Stomach (tissue), 19 donors: ENCODE data around the gene CDSN. TPM values are rescaled to one million over a fixed set of nuclear protein-coding genes. Genes with fewer than 3 reads are reported as not detected.
A peak's percentile ranks its signal among the peaks of the same experiment; 100 is the strongest.
"Not testable (repeated sequence)": the region's sequence is repeated elsewhere in the genome, so short reads cannot be mapped to it uniquely, and the experiment has no call there.

Experiments used
- DNase-seq, 2 donors: peaks; one replicate each; pipeline versions ENCODE4 v3.0.0 to v3.0.0-alpha.2; 2013 to 2019
- H3K27ac ChIP-seq, 5 donors: fragments of 200-600 bp in 4 of 5; sonication (generic) in 4 of 5; one replicate each; pipeline ENCODE4 v1.5.1; 2013 to 2019; ENCODE audit warnings: mild to moderate bottlenecking in 1 of 5, moderate library complexity in 1 of 5
- H3K27me3 ChIP-seq, 3 donors: fragments of 200-600 bp; sonication (generic); one replicate each; pipeline ENCODE4 v1.5.1; 2017 to 2019; ENCODE audit warnings: mixed run types in 1 of 3
- H3K36me3 ChIP-seq, 4 donors: fragments of 200-600 bp; sonication (generic); 1 replicate in 3 of 4; 2 replicates in 1 of 4; pipeline ENCODE4 v1.5.1; 2016 to 2019
- H3K4me1 ChIP-seq, 4 donors: fragments of 200-600 bp; sonication (generic); one replicate each; pipeline ENCODE4 v1.5.1; 2016 to 2019
- H3K4me3 ChIP-seq, 4 donors: fragments of 200-600 bp; sonication (generic) in 3 of 4; one replicate each; pipeline ENCODE4 v1.5.1; 2016 to 2019; ENCODE audit warnings: mild to moderate bottlenecking in 1 of 4
- H3K9me3 ChIP-seq, 4 donors: fragments of 200-600 bp; sonication (generic); one replicate each; pipeline ENCODE4 v1.5.1; 2016 to 2019
- EP300 ChIP-seq: sonication (generic); formaldehyde crosslinking; IDR thresholded peaks from one replicate; pipeline ENCODE4 v1.6.1; 2017; ENCODE audit warnings: antibody characterized with exemption
- POLR2A ChIP-seq, 4 donors: fragments of 450-650 bp; IDR thresholded peaks; one replicate each; pipeline ENCODE4 v1.6.1; 2016; ENCODE audit warnings: antibody characterized with exemption in 4 of 4, control low read depth in 2 of 4, mild to moderate bottlenecking in 1 of 4, moderate library complexity in 1 of 4
- POLR2AphosphoS5 ChIP-seq, 3 donors: sonication (generic); formaldehyde crosslinking; IDR thresholded peaks; one replicate each; pipeline ENCODE4 v1.6.1; 2016; ENCODE audit warnings: antibody characterized with exemption in 3 of 3
- WGBS, 5 donors: extraction: QIAGEN DNeasy Blood & Tissue Kit in 3 of 5; methylation state at CpG; one replicate each; pipeline versions ENCODE4 v1.1.5 to v1.1.7; 2013 to 2018; 5-methylcytosine and 5-hydroxymethylcytosine counted together
- intact Hi-C: fragments of 100-400 bp; cut with DNase I; formaldehyde crosslinking; loops from one replicate; pipeline ENCODE4 v1.15.1; 2023; ENCODE audit warnings: low total_unique reads
- long read RNA-seq, 10 donors: transcript quantifications; one replicate each; lab custom pipeline, GENCODE V29; 2026
- polyA plus RNA-seq, 3 donors: library from polyadenylated mRNA; stranded (reverse); fragments of 200-250 nt; gene quantifications; one replicate each; pipeline ENCODE4 v1.2.3, GENCODE V29; 2013
- total RNA-seq, 5 donors: library from RNA; depleted of rRNA; stranded (reverse); fragments of >200 nt; gene quantifications; one replicate each; pipeline versions ENCODE4 v1.1.0 to v1.2.3, GENCODE V29; 2014 to 2016
- TF ChIP-seq, protein P1 (sequence below), 7 experiments: fragments of 450-650 bp in 4 of 7; fragments of 200-600 bp in 3 of 7; sonication (generic) in 3 of 7; IDR thresholded peaks; one replicate each; pipeline ENCODE4 v1.5.1; 2016 to 2019; ENCODE audit warnings: antibody characterized with exemption in 7 of 7, control low read depth in 2 of 7, mild to moderate bottlenecking in 1 of 7
- donor health status: healthy with polysubstance abuse.
- donor health status: Bipolar disorder and iron deficiency.
- donor health status: healthy.

The CDSN gene
- total RNA-seq (not detected), polyA plus RNA-seq (under 1 TPM in 1 of 3 donors, not detected in 2; 0.05 TPM)
- long read RNA-seq, donor 1, result 0 reads
- long read RNA-seq, donor 2, result 0 reads
- long read RNA-seq, donor 3, result 0 reads
- long read RNA-seq, donor 4, result 0 reads
- long read RNA-seq, donor 5, result 0 reads
- long read RNA-seq, donor 6, result 0 reads
- long read RNA-seq, donor 7, result 0 reads
- long read RNA-seq, donor 8, result 0 reads
- long read RNA-seq, donor 9, result 0 reads
- long read RNA-seq, donor 10, result 0 reads

- no peak for TF ChIP-seq EP300
- TF ChIP-seq POLR2AphosphoS5 (IDR thresholded peaks at IDR 0.05), result no peak
- no peak for TF ChIP-seq POLR2A (IDR thresholded peaks at IDR 0.05)
- TF ChIP-seq, protein P1, sequence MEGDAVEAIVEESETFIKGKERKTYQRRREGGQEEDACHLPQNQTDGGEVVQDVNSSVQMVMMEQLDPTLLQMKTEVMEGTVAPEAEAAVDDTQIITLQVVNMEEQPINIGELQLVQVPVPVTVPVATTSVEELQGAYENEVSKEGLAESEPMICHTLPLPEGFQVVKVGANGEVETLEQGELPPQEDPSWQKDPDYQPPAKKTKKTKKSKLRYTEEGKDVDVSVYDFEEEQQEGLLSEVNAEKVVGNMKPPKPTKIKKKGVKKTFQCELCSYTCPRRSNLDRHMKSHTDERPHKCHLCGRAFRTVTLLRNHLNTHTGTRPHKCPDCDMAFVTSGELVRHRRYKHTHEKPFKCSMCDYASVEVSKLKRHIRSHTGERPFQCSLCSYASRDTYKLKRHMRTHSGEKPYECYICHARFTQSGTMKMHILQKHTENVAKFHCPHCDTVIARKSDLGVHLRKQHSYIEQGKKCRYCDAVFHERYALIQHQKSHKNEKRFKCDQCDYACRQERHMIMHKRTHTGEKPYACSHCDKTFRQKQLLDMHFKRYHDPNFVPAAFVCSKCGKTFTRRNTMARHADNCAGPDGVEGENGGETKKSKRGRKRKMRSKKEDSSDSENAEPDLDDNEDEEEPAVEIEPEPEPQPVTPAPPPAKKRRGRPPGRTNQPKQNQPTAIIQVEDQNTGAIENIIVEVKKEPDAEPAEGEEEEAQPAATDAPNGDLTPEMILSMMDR (IDR thresholded peaks at IDR 0.05), result no peak
- WGBS, 5 donors, result 81 to 88% (median 87%) methylated on average over 17 to 26 of the region's 26 CpGs
- no peaks in the 10 kb centered on the region for H3K9me3 ChIP-seq
- H3K4me3 ChIP-seq, result no peak within 1 kb of the TSS
- no peaks in the 10 kb centered on the region for H3K36me3 ChIP-seq
- peaks cover 14 to 49% (median 28%) of the 10 kb centered on the region in 4 donors for H3K4me1 ChIP-seq
- DNase-seq, result no peak
- intact Hi-C loops, result no loop called here
- no peak within 1 kb of the TSS for H3K27ac ChIP-seq
- H3K27me3 ChIP-seq, result no peaks in the 10 kb centered on the region
Observed at GRCh38 chr6:31120151-31120915, at the start of gene CDSN. TSS of gene CDSN (minus strand) at chr6:31120446. CDS start at chr6:31120419, 27 bp downstream.

DNA sequence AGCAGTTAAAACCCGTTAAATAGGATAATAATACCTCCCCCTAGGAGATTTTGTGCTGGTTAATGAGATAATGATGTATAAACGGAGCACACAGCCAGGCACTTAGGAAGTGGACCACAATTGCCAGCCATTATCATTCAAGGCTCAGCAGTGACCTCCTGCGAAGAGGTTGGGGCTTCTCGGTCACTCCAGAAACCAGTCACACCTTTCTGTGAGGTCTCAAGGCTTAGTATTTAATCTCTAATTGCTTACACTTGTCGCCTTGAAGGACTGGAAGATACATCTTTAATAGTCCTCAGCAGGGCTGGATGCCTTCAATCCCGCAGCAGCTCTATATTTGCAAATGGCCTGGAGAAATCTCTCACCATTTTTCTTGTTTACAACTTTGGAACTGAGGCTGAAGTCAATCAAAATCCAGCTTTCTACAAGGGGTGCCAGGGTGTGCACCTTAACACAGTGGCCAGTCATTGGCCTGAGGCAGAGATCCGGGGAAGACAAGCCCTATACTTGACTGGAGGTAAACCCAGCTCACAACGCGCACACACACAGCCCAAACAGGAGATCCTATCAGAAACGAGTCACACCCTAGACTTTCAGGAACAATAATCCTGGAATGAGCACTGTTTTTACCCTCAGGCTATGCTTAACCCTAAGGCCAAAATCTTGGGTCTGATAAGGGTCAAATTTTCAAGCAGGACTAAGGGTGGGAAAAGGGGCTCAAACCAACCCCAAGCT, 49.0 kb upstream of the CDSN start:
- peaks cover 0 to 34% (median 21%) of the 10 kb centered on the region in 4 donors for H3K36me3 ChIP-seq
- no peaks in the 10 kb centered on the region for H3K9me3 ChIP-seq
- peaks cover 0 to 41% (median 16%) of the 10 kb centered on the region in 4 donors for H3K4me1 ChIP-seq
- H3K4me3 ChIP-seq, result no peak overlapping the region
- intact Hi-C loops, result no loop called here
- H3K27ac ChIP-seq, result peak overlapping the region in 4 of 5 donors; percentile 25 to 68 (median 43)
- DNase-seq, result peak in 1 of 2 donors; percentile 43
- WGBS, 5 donors, result 58 to 71% (median 65%) methylated on average over 10 of the region's 10 CpGs
- no peaks in the 10 kb centered on the region for H3K27me3 ChIP-seq
- no peak for TF ChIP-seq POLR2AphosphoS5 (IDR thresholded peaks at IDR 0.05)
- TF ChIP-seq EP300, result no peak
- TF ChIP-seq POLR2A (IDR thresholded peaks at IDR 0.05), result no peak
- TF ChIP-seq, protein P1 (IDR thresholded peaks at IDR 0.05), result no peak

DNA sequence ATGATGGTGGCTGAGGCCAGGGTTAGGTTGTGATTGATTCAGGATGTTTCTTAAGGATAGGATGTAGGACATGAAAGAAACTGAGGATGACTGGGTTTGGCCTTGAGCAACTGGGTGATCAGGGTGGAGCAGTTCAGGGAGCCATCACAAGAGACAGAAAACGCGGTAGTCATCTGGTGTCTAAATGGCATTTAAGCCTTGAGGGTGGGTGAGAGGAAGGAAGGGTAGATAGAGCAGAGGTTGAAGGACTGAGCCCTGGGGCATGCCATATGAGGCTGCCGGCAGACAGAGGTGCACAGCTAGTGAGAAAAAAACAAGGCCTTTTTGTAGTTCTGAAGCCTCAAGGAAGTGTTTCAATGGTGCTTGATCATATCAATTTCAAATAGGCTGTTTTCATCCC, 48.4 kb upstream of the CDSN start:
- no peak for DNase-seq
- intact Hi-C loops, result no loop called here
- WGBS, 5 donors, result 80 to 89% (median 88%) methylated on average over 3 of the region's 3 CpGs
- no peak overlapping the region for H3K4me3 ChIP-seq
- H3K27me3 ChIP-seq, result no peaks in the 10 kb centered on the region
- H3K4me1 ChIP-seq, result peaks cover 0 to 41% (median 16%) of the 10 kb centered on the region in 4 donors
- H3K27ac ChIP-seq, result no peak overlapping the region
- H3K9me3 ChIP-seq, result no peaks in the 10 kb centered on the region
- peaks cover 0 to 36% (median 20%) of the 10 kb centered on the region in 4 donors for H3K36me3 ChIP-seq
- TF ChIP-seq, protein P1 (IDR thresholded peaks at IDR 0.05), result no peak
- TF ChIP-seq EP300 (no peak), POLR2A (IDR thresholded peaks at IDR 0.05) (no peak), POLR2AphosphoS5 (IDR thresholded peaks at IDR 0.05) (no peak)

- TF ChIP-seq POLR2AphosphoS5 (IDR thresholded peaks at IDR 0.05), result no peak
- peaks cover 0 to 46% (median 36%) of the 10 kb centered on the region in 4 donors for H3K36me3 ChIP-seq
- H3K4me1 ChIP-seq, result peaks cover 0 to 25% (median 11%) of the 10 kb centered on the region in 4 donors
- intact Hi-C loops, result no loop called here
- H3K27ac ChIP-seq, result no peak overlapping the region
- 56 to 81% (median 75%) methylated on average over 5 of the region's 5 CpGs for WGBS, 5 donors
- DNase-seq, result no peak
- no peak overlapping the region for H3K4me3 ChIP-seq
- no peaks in the 10 kb centered on the region for H3K27me3 ChIP-seq
- H3K9me3 ChIP-seq, result no peaks in the 10 kb centered on the region
Observed at GRCh38 chr6:31165986-31166385, 45.7 kb upstream of the CDSN start.

DNA sequence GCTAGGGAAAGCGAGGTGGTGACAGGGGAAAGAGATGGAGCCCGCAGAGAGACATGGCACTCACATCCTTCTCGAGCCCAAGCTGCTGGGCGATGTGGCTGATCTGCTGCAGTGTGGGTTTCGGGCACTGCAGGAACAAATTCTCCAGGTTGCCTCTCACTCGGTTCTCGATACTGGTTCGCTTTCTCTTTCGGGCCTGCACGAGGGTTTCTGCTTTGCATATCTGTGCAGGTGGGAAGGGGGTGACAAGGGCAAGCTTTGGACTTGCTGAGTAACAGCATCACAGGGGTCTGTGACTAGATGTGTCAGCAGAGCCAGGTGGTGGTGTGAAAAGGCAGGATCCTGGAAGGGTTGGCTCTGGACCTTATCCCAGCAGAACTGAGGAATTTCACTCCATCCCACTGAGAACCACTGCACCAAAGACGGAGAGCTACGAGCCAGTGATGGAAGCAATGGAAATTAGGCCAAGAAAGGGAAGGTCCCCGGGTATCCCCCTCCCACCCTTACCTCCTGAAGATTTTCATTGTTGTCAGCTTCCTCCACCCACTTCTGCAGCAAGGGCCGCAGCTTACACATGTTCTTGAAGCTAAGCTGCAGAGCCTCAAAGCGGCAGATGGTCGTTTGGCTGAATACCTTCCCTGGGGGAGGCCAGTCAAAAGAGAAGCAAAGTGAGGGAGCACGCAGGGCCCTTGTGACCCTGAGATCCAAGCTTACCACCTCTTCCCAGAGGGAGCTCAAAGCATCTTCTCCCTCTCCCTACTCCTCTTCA, 45.0 kb upstream of the CDSN start:
- peaks cover 0 to 46% (median 36%) of the 10 kb centered on the region in 4 donors for H3K36me3 ChIP-seq
- 74 to 87% (median 86%) methylated on average over 13 to 17 of the region's 17 CpGs for WGBS, 5 donors
- H3K4me3 ChIP-seq, intact Hi-C loops, H3K27ac ChIP-seq, H3K9me3 ChIP-seq, H3K27me3 ChIP-seq, DNase-seq: not testable (repeated sequence)
- peaks cover 0 to 23% (median 4%) of the 10 kb centered on the region in 4 donors for H3K4me1 ChIP-seq

DNA sequence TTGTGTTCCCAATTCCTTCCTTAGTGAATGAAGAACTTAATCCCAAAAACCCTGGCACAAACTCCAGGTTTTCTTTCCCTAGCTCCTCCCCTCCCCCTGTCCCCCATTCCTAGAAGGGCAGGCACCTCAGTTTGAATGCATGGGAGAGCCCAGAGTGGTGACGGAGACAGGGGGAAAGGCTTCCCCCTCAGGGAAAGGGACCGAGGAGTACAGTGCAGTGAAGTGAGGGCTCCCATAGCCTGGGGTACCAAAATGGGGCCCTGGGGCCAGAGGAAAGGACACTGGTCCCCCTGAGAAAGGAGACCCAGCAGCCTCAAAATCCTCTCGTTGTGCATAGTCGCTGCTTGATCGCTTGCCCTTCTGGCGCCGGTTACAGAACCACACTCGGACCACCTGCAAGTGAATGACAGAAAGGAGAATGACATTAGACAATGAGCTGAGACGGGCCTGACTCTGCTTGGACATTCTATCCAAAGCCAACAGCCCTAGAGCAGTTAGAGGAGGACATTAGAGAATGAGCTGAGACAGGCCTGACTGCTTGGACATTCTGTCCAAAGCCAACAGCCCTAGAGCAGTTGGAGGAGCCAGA, 44.3 kb upstream of the CDSN start:
- WGBS, 5 donors, result 88 to 98% (median 95%) methylated on average over 1 to 7 of the region's 9 CpGs
- H3K9me3 ChIP-seq, H3K4me3 ChIP-seq, H3K27ac ChIP-seq, H3K27me3 ChIP-seq, DNase-seq, intact Hi-C loops: not testable (repeated sequence)
- H3K4me1 ChIP-seq, result peaks cover 3 to 23% (median 6%) of the 10 kb centered on the region in 4 donors
- H3K36me3 ChIP-seq, result peaks cover 0 to 46% (median 36%) of the 10 kb centered on the region in 4 donors
